Transverse colon (tissue), 3 donors: Measurements from ENCODE around the gene TRIM67.

Source experiments
- EP300 ChIP-seq: sonication (generic); formaldehyde crosslinking; IDR thresholded peaks from one replicate; pipeline ENCODE4 v1.6.1; 2017; ENCODE audit warnings: antibody characterized with exemption, low read depth
- POLR2A ChIP-seq: fragments of 450-650 bp; IDR thresholded peaks from one replicate; pipeline ENCODE4 v1.6.1; 2016; ENCODE audit warnings: antibody characterized with exemption, mild to moderate bottlenecking, moderate library complexity
- TF ChIP-seq, protein P1 (sequence below), 5 experiments: fragments of 200-600 bp in 3 of 5; fragments of 450-650 bp in 2 of 5; sonication (generic) in 3 of 5; IDR thresholded peaks; 1 replicate in 2 of 5; 2 replicates in 3 of 5; pipeline ENCODE4 v1.5.1; 2016 to 2017; ENCODE audit warnings: antibody characterized with exemption in 5 of 5, inconsistent platforms in 3 of 5, mild to moderate bottlenecking in 2 of 5, moderate library complexity in 1 of 5

GRCh38 chr1:231160895-231161666 lies 777 bp upstream of the TRIM67 start:
- TF ChIP-seq, protein P1, sequence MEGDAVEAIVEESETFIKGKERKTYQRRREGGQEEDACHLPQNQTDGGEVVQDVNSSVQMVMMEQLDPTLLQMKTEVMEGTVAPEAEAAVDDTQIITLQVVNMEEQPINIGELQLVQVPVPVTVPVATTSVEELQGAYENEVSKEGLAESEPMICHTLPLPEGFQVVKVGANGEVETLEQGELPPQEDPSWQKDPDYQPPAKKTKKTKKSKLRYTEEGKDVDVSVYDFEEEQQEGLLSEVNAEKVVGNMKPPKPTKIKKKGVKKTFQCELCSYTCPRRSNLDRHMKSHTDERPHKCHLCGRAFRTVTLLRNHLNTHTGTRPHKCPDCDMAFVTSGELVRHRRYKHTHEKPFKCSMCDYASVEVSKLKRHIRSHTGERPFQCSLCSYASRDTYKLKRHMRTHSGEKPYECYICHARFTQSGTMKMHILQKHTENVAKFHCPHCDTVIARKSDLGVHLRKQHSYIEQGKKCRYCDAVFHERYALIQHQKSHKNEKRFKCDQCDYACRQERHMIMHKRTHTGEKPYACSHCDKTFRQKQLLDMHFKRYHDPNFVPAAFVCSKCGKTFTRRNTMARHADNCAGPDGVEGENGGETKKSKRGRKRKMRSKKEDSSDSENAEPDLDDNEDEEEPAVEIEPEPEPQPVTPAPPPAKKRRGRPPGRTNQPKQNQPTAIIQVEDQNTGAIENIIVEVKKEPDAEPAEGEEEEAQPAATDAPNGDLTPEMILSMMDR (IDR thresholded peaks at IDR 0.05), result no peak
- TF ChIP-seq EP300 (no peak), POLR2A (no peak)
